HepG2 (cell line): ENCODE results near the gene TTC6. TPM values are rescaled to one million over a fixed set of nuclear protein-coding genes. Genes with fewer than 3 reads are reported as not detected.

Experiments used
- ARID5B ChIP-seq: IDR thresholded peaks from 2 replicates; pipeline ENCODE4 v1.4.0; 2020; ENCODE audit warnings: mild to moderate bottlenecking, missing genetic modification reagents
- ARNT2 ChIP-seq: sonication (generic); formaldehyde crosslinking; IDR thresholded peaks from 2 replicates; pipeline ENCODE4 v1.8.0; 2022; ENCODE audit warnings: mild to moderate bottlenecking, low read depth, missing genetic modification reagents, moderate library complexity
- CREB1 ChIP-seq, 2 experiments: fragments of 450-650 bp in 1 of 2; IDR thresholded peaks; 2 replicates each; pipeline ENCODE4 v1.6.1; 2016 to 2017; ENCODE audit warnings: control low read depth in 1 of 2, mild to moderate bottlenecking in 1 of 2, missing compliant biosample characterization in 1 of 2, missing genetic modification characterization in 1 of 2
- IRF2 ChIP-seq: IDR thresholded peaks from 2 replicates; pipeline ENCODE4 v1.6.1; 2018; ENCODE audit warnings: missing genetic modification reagents, missing compliant biosample characterization
- MXD4 ChIP-seq: IDR thresholded peaks from 2 replicates; pipeline ENCODE4 v1.6.1; 2016; ENCODE audit warnings: mild to moderate bottlenecking, missing biosample characterization, missing genetic modification reagents
- NFKB2 ChIP-seq: sonication (generic); formaldehyde crosslinking; IDR thresholded peaks from 2 replicates; pipeline ENCODE4 v1.4.0; 2020; ENCODE audit warnings: missing genetic modification reagents, borderline replicate concordance
- ONECUT2 ChIP-seq: sonication (generic); formaldehyde crosslinking; IDR thresholded peaks from 2 replicates; pipeline ENCODE4 v1.4.0; 2020; ENCODE audit warnings: missing genetic modification reagents
- REPIN1 ChIP-seq: sonication (generic); formaldehyde crosslinking; IDR thresholded peaks from 2 replicates; pipeline ENCODE4 v1.8.0; 2022; ENCODE audit warnings: missing genetic modification reagents, low read depth, mild to moderate bottlenecking, borderline replicate concordance
- SYNCRIP ChIP-seq: fragments of 200-400 bp; formaldehyde crosslinking; IDR thresholded peaks from 2 replicates; pipeline ENCODE4 v1.6.1; 2018; ENCODE audit warnings: mild to moderate bottlenecking, low read depth, low read length; ENCODE audit not compliant: insufficient read depth
- ZNF558 ChIP-seq: sonication (generic); formaldehyde crosslinking; IDR thresholded peaks from 2 replicates; pipeline ENCODE4 v1.9.0; 2022; ENCODE audit warnings: mild to moderate bottlenecking, missing genetic modification reagents, borderline replicate concordance
- polyA plus RNA-seq, 8 experiments: library from polyadenylated mRNA; depleted of rRNA in 3 of 8; stranded (reverse) in 7 of 8; unstranded in 1 of 8; fragments of >200 nt; fragmentation: Illumina TruSeq in 4 of 8; extraction: Trizol in 4 of 8; gene quantifications; 2 replicates each; pipeline versions ENCODE4 v1.2.1 to v1.2.3, GENCODE V29; 2011 to 2016; ENCODE audit warnings: low read depth in 4 of 8, missing spikeins in 1 of 8, mixed read lengths in 1 of 8; ENCODE audit not compliant: insufficient read depth in 1 of 8
- total RNA-seq, 5 experiments: library from RNA; depleted of rRNA; stranded (reverse); fragments of >200 nt; fragmentation: Illumina TruSeq; extraction: Trizol; gene quantifications; 2 replicates each; pipeline ENCODE4 v1.2.3, GENCODE V29; 2016; ENCODE audit warnings: low read depth in 1 of 5
- TF ChIP-seq, protein P1 (sequence below): sonication (generic); formaldehyde crosslinking; IDR thresholded peaks from 2 replicates; pipeline ENCODE4 v1.4.0; 2020; ENCODE audit warnings: missing genetic modification reagents, borderline replicate concordance
- TF ChIP-seq, protein P2 (sequence below): sonication (generic); formaldehyde crosslinking; IDR thresholded peaks from 2 replicates; pipeline ENCODE4 v1.9.0; 2021; ENCODE audit warnings: mild to moderate bottlenecking, missing genetic modification reagents
- TF ChIP-seq, protein P3 (sequence below): sonication (generic); formaldehyde crosslinking; conservative IDR thresholded peaks from 2 replicates; pipeline ENCODE4 v1.4.0; 2020; ENCODE audit warnings: missing genetic modification reagents

The TTC6 gene
- total and polyA plus RNA-seq, 2 of the 13 experiments (the other 11 are each of a cell fraction or from before 2014, with no cell fraction given), result 9.3 to 27.4 TPM

DNA sequence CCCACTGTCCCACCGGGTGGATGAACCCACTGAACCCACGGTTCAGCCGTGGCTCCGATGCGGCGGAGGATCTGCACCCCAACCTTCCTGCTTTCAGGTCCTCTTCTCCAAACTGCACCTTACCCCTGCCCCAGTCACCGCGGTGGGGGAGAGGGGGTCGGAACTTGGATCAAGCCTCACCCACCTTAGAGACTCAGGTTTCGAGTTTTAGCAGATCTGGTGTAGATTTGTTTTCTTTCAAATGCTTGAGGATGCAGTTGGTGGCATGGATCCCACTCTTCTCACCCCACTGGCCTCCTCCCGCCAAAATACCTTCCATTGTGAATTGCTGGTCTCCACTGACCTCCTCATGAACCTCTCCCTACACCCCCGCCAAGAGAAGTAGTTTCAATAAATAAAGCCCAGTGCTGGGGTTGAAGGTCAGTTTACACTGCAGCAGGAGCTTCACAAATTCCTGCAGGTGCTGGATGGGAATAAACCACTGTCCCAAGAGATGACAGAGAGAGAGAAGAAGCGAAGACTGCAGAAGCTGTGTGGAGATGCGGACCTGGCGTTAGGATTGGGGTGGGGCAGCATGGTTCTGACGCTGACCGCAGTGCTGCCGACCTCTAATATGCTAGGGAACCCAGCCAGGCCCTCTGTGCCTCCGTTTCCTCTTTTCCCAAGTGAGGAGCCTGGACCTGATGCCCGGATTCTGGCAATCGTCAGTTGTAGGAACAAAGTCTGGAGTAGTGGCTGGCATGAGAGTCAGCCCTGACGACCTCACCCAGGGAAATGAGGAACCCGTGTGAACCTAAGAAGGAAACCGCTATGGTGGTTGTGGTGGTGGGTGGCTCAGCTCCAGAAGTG is 7.4 kb downstream of the TTC6 start (continued):
- TF ChIP-seq CREB1 (IDR thresholded peaks at IDR 0.05) (no peak), CREB1 (CRISPR knock-in tag; IDR thresholded peaks at IDR 0.05) (no peak), IRF2 (peak; percentile 79; the same call in 1 of the 2 replicates), SYNCRIP (no peak), ARID5B (peak; percentile 97), ARNT2 (CRISPR knock-in tag) (0 out of 2 replicates have a peak, but pooled peaks have one; percentile 29), MXD4 (peak; percentile 82), ONECUT2 (no peak), REPIN1 (peak; percentile 87), NFKB2 (CRISPR knock-in tag) (peak; percentile 71), ZNF558 (CRISPR knock-in tag) (peak; percentile 41; the same call in 1 of the 2 replicates)
- TF ChIP-seq, protein P1, sequence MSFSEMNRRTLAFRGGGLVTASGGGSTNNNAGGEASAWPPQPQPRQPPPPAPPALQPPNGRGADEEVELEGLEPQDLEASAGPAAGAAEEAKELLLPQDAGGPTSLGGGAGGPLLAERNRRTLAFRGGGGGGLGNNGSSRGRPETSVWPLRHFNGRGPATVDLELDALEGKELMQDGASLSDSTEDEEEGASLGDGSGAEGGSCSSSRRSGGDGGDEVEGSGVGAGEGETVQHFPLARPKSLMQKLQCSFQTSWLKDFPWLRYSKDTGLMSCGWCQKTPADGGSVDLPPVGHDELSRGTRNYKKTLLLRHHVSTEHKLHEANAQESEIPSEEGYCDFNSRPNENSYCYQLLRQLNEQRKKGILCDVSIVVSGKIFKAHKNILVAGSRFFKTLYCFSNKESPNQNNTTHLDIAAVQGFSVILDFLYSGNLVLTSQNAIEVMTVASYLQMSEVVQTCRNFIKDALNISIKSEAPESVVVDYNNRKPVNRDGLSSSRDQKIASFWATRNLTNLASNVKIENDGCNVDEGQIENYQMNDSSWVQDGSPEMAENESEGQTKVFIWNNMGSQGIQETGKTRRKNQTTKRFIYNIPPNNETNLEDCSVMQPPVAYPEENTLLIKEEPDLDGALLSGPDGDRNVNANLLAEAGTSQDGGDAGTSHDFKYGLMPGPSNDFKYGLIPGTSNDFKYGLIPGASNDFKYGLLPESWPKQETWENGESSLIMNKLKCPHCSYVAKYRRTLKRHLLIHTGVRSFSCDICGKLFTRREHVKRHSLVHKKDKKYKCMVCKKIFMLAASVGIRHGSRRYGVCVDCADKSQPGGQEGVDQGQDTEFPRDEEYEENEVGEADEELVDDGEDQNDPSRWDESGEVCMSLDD (CRISPR knock-in tag), result peak; percentile 74; the same call in 1 of the 2 replicates
- TF ChIP-seq, protein P2, sequence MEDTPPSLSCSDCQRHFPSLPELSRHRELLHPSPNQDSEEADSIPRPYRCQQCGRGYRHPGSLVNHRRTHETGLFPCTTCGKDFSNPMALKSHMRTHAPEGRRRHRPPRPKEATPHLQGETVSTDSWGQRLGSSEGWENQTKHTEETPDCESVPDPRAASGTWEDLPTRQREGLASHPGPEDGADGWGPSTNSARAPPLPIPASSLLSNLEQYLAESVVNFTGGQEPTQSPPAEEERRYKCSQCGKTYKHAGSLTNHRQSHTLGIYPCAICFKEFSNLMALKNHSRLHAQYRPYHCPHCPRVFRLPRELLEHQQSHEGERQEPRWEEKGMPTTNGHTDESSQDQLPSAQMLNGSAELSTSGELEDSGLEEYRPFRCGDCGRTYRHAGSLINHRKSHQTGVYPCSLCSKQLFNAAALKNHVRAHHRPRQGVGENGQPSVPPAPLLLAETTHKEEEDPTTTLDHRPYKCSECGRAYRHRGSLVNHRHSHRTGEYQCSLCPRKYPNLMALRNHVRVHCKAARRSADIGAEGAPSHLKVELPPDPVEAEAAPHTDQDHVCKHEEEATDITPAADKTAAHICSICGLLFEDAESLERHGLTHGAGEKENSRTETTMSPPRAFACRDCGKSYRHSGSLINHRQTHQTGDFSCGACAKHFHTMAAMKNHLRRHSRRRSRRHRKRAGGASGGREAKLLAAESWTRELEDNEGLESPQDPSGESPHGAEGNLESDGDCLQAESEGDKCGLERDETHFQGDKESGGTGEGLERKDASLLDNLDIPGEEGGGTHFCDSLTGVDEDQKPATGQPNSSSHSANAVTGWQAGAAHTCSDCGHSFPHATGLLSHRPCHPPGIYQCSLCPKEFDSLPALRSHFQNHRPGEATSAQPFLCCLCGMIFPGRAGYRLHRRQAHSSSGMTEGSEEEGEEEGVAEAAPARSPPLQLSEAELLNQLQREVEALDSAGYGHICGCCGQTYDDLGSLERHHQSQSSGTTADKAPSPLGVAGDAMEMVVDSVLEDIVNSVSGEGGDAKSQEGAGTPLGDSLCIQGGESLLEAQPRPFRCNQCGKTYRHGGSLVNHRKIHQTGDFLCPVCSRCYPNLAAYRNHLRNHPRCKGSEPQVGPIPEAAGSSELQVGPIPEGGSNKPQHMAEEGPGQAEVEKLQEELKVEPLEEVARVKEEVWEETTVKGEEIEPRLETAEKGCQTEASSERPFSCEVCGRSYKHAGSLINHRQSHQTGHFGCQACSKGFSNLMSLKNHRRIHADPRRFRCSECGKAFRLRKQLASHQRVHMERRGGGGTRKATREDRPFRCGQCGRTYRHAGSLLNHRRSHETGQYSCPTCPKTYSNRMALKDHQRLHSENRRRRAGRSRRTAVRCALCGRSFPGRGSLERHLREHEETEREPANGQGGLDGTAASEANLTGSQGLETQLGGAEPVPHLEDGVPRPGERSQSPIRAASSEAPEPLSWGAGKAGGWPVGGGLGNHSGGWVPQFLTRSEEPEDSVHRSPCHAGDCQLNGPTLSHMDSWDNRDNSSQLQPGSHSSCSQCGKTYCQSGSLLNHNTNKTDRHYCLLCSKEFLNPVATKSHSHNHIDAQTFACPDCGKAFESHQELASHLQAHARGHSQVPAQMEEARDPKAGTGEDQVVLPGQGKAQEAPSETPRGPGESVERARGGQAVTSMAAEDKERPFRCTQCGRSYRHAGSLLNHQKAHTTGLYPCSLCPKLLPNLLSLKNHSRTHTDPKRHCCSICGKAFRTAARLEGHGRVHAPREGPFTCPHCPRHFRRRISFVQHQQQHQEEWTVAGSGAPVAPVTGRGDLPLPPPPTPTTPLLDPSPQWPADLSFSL (CRISPR knock-in tag), result no peak
- TF ChIP-seq, protein P3, sequence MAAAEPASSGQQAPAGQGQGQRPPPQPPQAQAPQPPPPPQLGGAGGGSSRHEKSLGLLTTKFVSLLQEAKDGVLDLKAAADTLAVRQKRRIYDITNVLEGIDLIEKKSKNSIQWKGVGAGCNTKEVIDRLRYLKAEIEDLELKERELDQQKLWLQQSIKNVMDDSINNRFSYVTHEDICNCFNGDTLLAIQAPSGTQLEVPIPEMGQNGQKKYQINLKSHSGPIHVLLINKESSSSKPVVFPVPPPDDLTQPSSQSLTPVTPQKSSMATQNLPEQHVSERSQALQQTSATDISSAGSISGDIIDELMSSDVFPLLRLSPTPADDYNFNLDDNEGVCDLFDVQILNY (CRISPR knock-in tag), result no peak; the same call in 1 of the 2 replicates
